ENCODE data around the gene DAGLA. TPM values are rescaled to one million over a fixed set of nuclear protein-coding genes. Genes with fewer than 3 reads are reported as not detected.
"Not testable (repeated sequence)": the region's sequence is repeated elsewhere in the genome, so short reads cannot be mapped to it uniquely, and the experiment has no call there.

The DAGLA gene
- total and polyA plus RNA-seq, 10 donors = 0.27 to 5.0 (median 3.3) TPM

GRCh38 chr11:61652135-61652534 is 28.1 kb upstream of the DAGLA start:
- Histone ChIP-seq H3K27me3 (replicated peaks in 1 of 7) (peaks cover 0 to 30% (median 0%) of the 10 kb centered on the region in 7 donors), H3K36me3 (no peaks in the 10 kb centered on the region), H3K9me3 (no peaks in the 10 kb centered on the region), H3K4me3 (no peak overlapping the region), H3K4me1 (peaks cover 0 to 24% (median 11%) of the 10 kb centered on the region in 6 donors), H3K27ac (no peak overlapping the region)
- no peak for DNase-seq
- intact Hi-C loops (cut with DNase I; ENCODE audit: low total_unique reads) = no loop called here
- TF ChIP-seq CTCF (IDR thresholded peaks at IDR 0.05 in 8 of 11, conservative IDR thresholded peaks at IDR 0.05 in 3 of 11) = no peak
- WGBS, 5 donors = 61 to 77% (median 70%) methylated on average over 1 of the region's 1 CpG

- TF ChIP-seq POLR2A (IDR thresholded peaks at IDR 0.05) (no peak), POLR2AphosphoS5 (IDR thresholded peaks at IDR 0.05) (peak in 2 of 3 donors; percentile 67 to 78), CTCF (IDR thresholded peaks at IDR 0.05 in 8 of 11, conservative IDR thresholded peaks at IDR 0.05 in 3 of 11) (no peak)
- H3K4me1 ChIP-seq = peaks cover 0 to 24% (median 11%) of the 10 kb centered on the region in 6 donors
- WGBS, 5 donors = 20 to 28% (median 27%) methylated on average over 7 of the region's 7 CpGs
- DNase-seq = peak; percentile 82
- H3K27ac ChIP-seq = peak overlapping the region in 5 of 8 donors; percentile 1 to 60 (median 44)
- no peak overlapping the region for H3K4me3 ChIP-seq
- H3K27me3 ChIP-seq (replicated peaks in 1 of 7) = peaks cover 0 to 30% (median 0%) of the 10 kb centered on the region in 7 donors
- H3K9me3 ChIP-seq = no peaks in the 10 kb centered on the region
- intact Hi-C loops (cut with DNase I; ENCODE audit: low total_unique reads) = no loop called here
- no peaks in the 10 kb centered on the region for H3K36me3 ChIP-seq
These were observed 25.8 kb upstream of the DAGLA start for GRCh38 chr11:61654397-61654829.

GRCh38 chr11:61655266-61656159 is 24.7 kb upstream of the DAGLA start:
- H3K36me3 ChIP-seq; H3K27ac ChIP-seq; DNase-seq; H3K4me3 ChIP-seq; intact Hi-C loops (cut with DNase I; ENCODE audit: low total_unique reads); H3K9me3 ChIP-seq: not testable (repeated sequence)
- peaks cover 0 to 24% (median 10%) of the 10 kb centered on the region in 6 donors for H3K4me1 ChIP-seq
- 67 to 81% (median 68%) methylated on average over 11 to 16 of the region's 17 CpGs for WGBS, 5 donors
- peaks cover 0 to 30% (median 0%) of the 10 kb centered on the region in 7 donors for H3K27me3 ChIP-seq (replicated peaks in 1 of 7)

- TF ChIP-seq CTCF (IDR thresholded peaks at IDR 0.05 in 8 of 11, conservative IDR thresholded peaks at IDR 0.05 in 3 of 11) (no peak), POLR2AphosphoS5 (IDR thresholded peaks at IDR 0.05) (no peak), POLR2A (IDR thresholded peaks at IDR 0.05) (no peak)
- no peak for DNase-seq
- Histone ChIP-seq H3K27ac (no peak overlapping the region), H3K4me1 (peaks cover 0 to 18% (median 10%) of the 10 kb centered on the region in 6 donors), H3K36me3 (no peaks in the 10 kb centered on the region), H3K9me3 (no peaks in the 10 kb centered on the region), H3K4me3 (no peak overlapping the region), H3K27me3 (replicated peaks in 1 of 7) (peaks cover 0 to 22% (median 0%) of the 10 kb centered on the region in 7 donors)
- intact Hi-C loops (cut with DNase I; ENCODE audit: low total_unique reads) = no loop called here
- 81 to 86% (median 83%) methylated on average over 13 of the region's 13 CpGs for WGBS, 5 donors
These were observed 23.7 kb upstream of the DAGLA start for GRCh38 chr11:61656347-61657077.
